HepG2 (cell line): ENCODE measurements around the gene HPD. TPM values are rescaled to one million over a fixed set of nuclear protein-coding genes. Genes with fewer than 3 reads are reported as not detected.

Experiments
- CEBPZ ChIP-seq: IDR thresholded peaks from 2 replicates; pipeline ENCODE4 v1.6.1; 2012; ENCODE audit warnings: low read length, improper control_type of control experiment
- HOXA7 ChIP-seq: sonication (generic); formaldehyde crosslinking; IDR thresholded peaks from 2 replicates; pipeline ENCODE4 v1.8.1; 2022; ENCODE audit warnings: mild to moderate bottlenecking, missing genetic modification reagents, moderate library complexity
- MTA3 ChIP-seq: sonication (generic); formaldehyde crosslinking; IDR thresholded peaks from 2 replicates; pipeline ENCODE4 v1.4.0; 2020; ENCODE audit warnings: missing genetic modification reagents
- PLSCR1 ChIP-seq: sonication (generic); formaldehyde crosslinking; IDR thresholded peaks from 2 replicates; pipeline ENCODE4 v1.5.0; 2020; ENCODE audit warnings: missing genetic modification reagents, mild to moderate bottlenecking, borderline replicate concordance
- SRSF9 ChIP-seq: fragments of 200-400 bp; formaldehyde crosslinking; IDR thresholded peaks from 2 replicates; pipeline ENCODE4 v1.6.1; 2018; ENCODE audit warnings: borderline replicate concordance, mild to moderate bottlenecking, low read depth, low read length; ENCODE audit not compliant: insufficient read depth, poor library complexity, severe bottlenecking
- TRIM22 ChIP-seq: fragments of 450-650 bp; IDR thresholded peaks from 2 replicates; pipeline ENCODE4 v1.6.1; 2017
- ZNF20 ChIP-seq: sonication (generic); formaldehyde crosslinking; IDR thresholded peaks from 2 replicates; pipeline ENCODE4 v1.4.0; 2020; ENCODE audit warnings: mild to moderate bottlenecking, moderate library complexity, missing genetic modification reagents
- ZNF253 ChIP-seq: sonication (generic); formaldehyde crosslinking; IDR thresholded peaks from 2 replicates; pipeline ENCODE4 v1.8.0; 2022; ENCODE audit warnings: mild to moderate bottlenecking, missing genetic modification reagents, borderline replicate concordance
- ZNF597 ChIP-seq: sonication (generic); formaldehyde crosslinking; IDR thresholded peaks from 2 replicates; pipeline ENCODE4 v1.5.0; 2020; ENCODE audit warnings: missing genetic modification reagents
- ZNF609 ChIP-seq: sonication (generic); formaldehyde crosslinking; IDR thresholded peaks from 2 replicates; pipeline ENCODE4 v1.4.0; 2020; ENCODE audit warnings: mild to moderate bottlenecking, missing genetic modification reagents, borderline replicate concordance
- ZNF615 ChIP-seq: sonication (generic); formaldehyde crosslinking; IDR thresholded peaks from 2 replicates; pipeline ENCODE4 v1.5.0; 2020; ENCODE audit warnings: mild to moderate bottlenecking, missing genetic modification reagents, borderline replicate concordance
- polyA plus RNA-seq, 8 experiments: library from polyadenylated mRNA; depleted of rRNA in 3 of 8; stranded (reverse) in 7 of 8; unstranded in 1 of 8; fragments of >200 nt; fragmentation: Illumina TruSeq in 4 of 8; extraction: Trizol in 4 of 8; gene quantifications; 2 replicates each; pipeline versions ENCODE4 v1.2.1 to v1.2.3, GENCODE V29; 2011 to 2016; ENCODE audit warnings: low read depth in 4 of 8, missing spikeins in 1 of 8, mixed read lengths in 1 of 8; ENCODE audit not compliant: insufficient read depth in 1 of 8
- total RNA-seq, 5 experiments: library from RNA; depleted of rRNA; stranded (reverse); fragments of >200 nt; fragmentation: Illumina TruSeq; extraction: Trizol; gene quantifications; 2 replicates each; pipeline ENCODE4 v1.2.3, GENCODE V29; 2016; ENCODE audit warnings: low read depth in 1 of 5

The HPD gene
- total and polyA plus RNA-seq, 2 of the 13 experiments (the other 11 are each of a cell fraction or from before 2014, with no cell fraction given), result 120 to 195 TPM

GRCh38 chr12:121791671-121792551 is 66.7 kb downstream of the HPD start (continued):
- TF ChIP-seq ZNF609 (CRISPR knock-in tag), result peak; percentile 57; the same call in 1 of the 2 replicates
- TF ChIP-seq ZNF20 (CRISPR knock-in tag), result no peak
- no peak for TF ChIP-seq ZNF615 (CRISPR knock-in tag)
- TF ChIP-seq CEBPZ, result no peak
- TF ChIP-seq ZNF597 (CRISPR knock-in tag), result no peak
- no peak for TF ChIP-seq ZNF253 (CRISPR knock-in tag)
- no peak for TF ChIP-seq MTA3 (CRISPR knock-in tag)
- TF ChIP-seq PLSCR1 (CRISPR knock-in tag), result no peak
- no peak for TF ChIP-seq HOXA7
- no peak for TF ChIP-seq SRSF9
- no peak for TF ChIP-seq TRIM22
